IMR-90 (cell line): Measurements from ENCODE around the gene LAPTM5. TPM values are rescaled to one million over a fixed set of nuclear protein-coding genes. Genes with fewer than 3 reads are reported as not detected.

ENCODE experiments used
- ATAC-seq: fragments of 200-7000 bp; cut with Tn5 transposase; 2 replicates; pipeline ENCODE4 v1.9.1; 2020; ENCODE audit warnings: low read depth, mild to moderate bottlenecking, moderate library complexity
- BruUV-seq: library from RNA; stranded (reverse); fragments of 400-500 nt; replicated peaks from 2 replicates; lab custom pipeline; 2021; lab: Mats Ljungman, UMichigan
- CTCF ChIA-PET: fragments of 300-600 bp; formaldehyde crosslinking; extraction: SDS; loops from one replicate; lab custom pipeline; 2021; ENCODE audit warnings: antibody characterized with exemption; lab: Yijun Ruan, JAX
- POLR2A ChIA-PET: fragments of 300-600 bp; sonication (Branson Sonifier 250); formaldehyde crosslinking; loops from one replicate; lab custom pipeline; 2022; ENCODE audit warnings: antibody characterized with exemption; ENCODE audit not compliant: unreplicated experiment; lab: Charles Lee
- DNase-seq: peaks from one replicate; pipeline ENCODE4 v3.0.0; 2013
- H2AFZ ChIP-seq: replicated peaks from 2 replicates; pipeline ENCODE3; 2013; ENCODE audit warnings: low read length, mild to moderate bottlenecking; ENCODE audit not compliant: poor library complexity
- H2AK5ac ChIP-seq: 2 replicates; pipeline ENCODE4 v1.6.1; 2013; ENCODE audit warnings: low read depth, low read length, inconsistent platforms
- H2AK9ac ChIP-seq: replicated peaks from 2 replicates; pipeline ENCODE3; 2013; ENCODE audit warnings: mild to moderate bottlenecking, low read depth, low read length, moderate library complexity; ENCODE audit not compliant: poor library complexity
- H2BK120ac ChIP-seq: 2 replicates; pipeline ENCODE4 v1.6.1; 2013; ENCODE audit warnings: low read depth, low read length, inconsistent platforms
- H2BK15ac ChIP-seq: 3 replicates; pipeline ENCODE4 v1.6.1; 2013; ENCODE audit warnings: low read depth, low read length, inconsistent platforms
- H2BK20ac ChIP-seq: 2 replicates; pipeline ENCODE4 v1.6.1; 2013; ENCODE audit warnings: low read depth, mild to moderate bottlenecking, inconsistent platforms, low read length, moderate library complexity
- H2BK5ac ChIP-seq: 2 replicates; pipeline ENCODE4 v1.6.1; 2013; ENCODE audit warnings: mild to moderate bottlenecking, low read depth, low read length, inconsistent platforms; ENCODE audit not compliant: poor library complexity, severe bottlenecking
- H3K14ac ChIP-seq: replicated peaks from 2 replicates; pipeline ENCODE4 v1.6.1; 2013; ENCODE audit warnings: low read depth, low read length, inconsistent platforms
- H3K18ac ChIP-seq: 2 replicates; pipeline ENCODE4 v1.6.1; 2013; ENCODE audit warnings: low read depth, low read length, control low read depth
- H3K23ac ChIP-seq: 2 replicates; pipeline ENCODE4 v1.6.1; 2013; ENCODE audit warnings: low read depth, low read length, inconsistent platforms
- H3K27ac ChIP-seq: 2 replicates; pipeline ENCODE4 v1.5.1; 2013; ENCODE audit warnings: mild to moderate bottlenecking, control low read depth, low read length; ENCODE audit not compliant: insufficient read depth
- H3K27me3 ChIP-seq: 2 replicates; pipeline ENCODE4 v1.6.1; 2013; ENCODE audit warnings: low read length; ENCODE audit not compliant: control insufficient read depth, insufficient read depth
- H3K36me3 ChIP-seq: 2 replicates; pipeline ENCODE4 v1.6.1; 2013; ENCODE audit warnings: low read length, mixed read lengths; ENCODE audit not compliant: control insufficient read depth, insufficient read depth
- H3K4ac ChIP-seq: 2 replicates; pipeline ENCODE4 v1.6.1; 2013; ENCODE audit warnings: low read depth, low read length, inconsistent platforms
- H3K4me1 ChIP-seq: 2 replicates; pipeline ENCODE4 v1.6.1; 2013; ENCODE audit warnings: low read length, mixed read lengths; ENCODE audit not compliant: control insufficient read depth, insufficient read depth
- H3K4me2 ChIP-seq: 2 replicates; pipeline ENCODE4 v1.6.1; 2013; ENCODE audit warnings: low read depth, mild to moderate bottlenecking, control low read depth, low read length, moderate library complexity
- H3K4me3 ChIP-seq: 2 replicates; pipeline ENCODE4 v1.5.1; 2013; ENCODE audit warnings: low read depth, mild to moderate bottlenecking, control low read depth, low read length, moderate library complexity; ENCODE audit not compliant: insufficient read depth
- H3K56ac ChIP-seq: 2 replicates; pipeline ENCODE4 v1.6.1; 2013; ENCODE audit warnings: low read length, inconsistent platforms; ENCODE audit not compliant: insufficient read depth; ENCODE audit errors: extremely low read depth
- H3K79me1 ChIP-seq, 2 experiments: 2 replicates each; pipeline ENCODE4 v1.6.1; 2013; ENCODE audit warnings: low read length in 2 of 2, inconsistent platforms in 1 of 2, low read depth in 1 of 2
- H3K9ac ChIP-seq: 2 replicates; pipeline ENCODE4 v1.6.1; 2013; ENCODE audit warnings: low read depth, low read length, control low read depth
- H3K9me1 ChIP-seq: 2 replicates; pipeline ENCODE4 v1.6.1; 2013; ENCODE audit warnings: low read length, inconsistent platforms; ENCODE audit not compliant: insufficient read depth
- H3K9me3 ChIP-seq: 2 replicates; pipeline ENCODE4 v1.6.1; 2013; ENCODE audit warnings: low read length; ENCODE audit not compliant: control insufficient read depth, insufficient read depth
- H4K20me1 ChIP-seq: 2 replicates; pipeline ENCODE4 v1.6.1; 2013; ENCODE audit warnings: low read length, inconsistent platforms; ENCODE audit not compliant: insufficient read depth
- H4K5ac ChIP-seq: 2 replicates; pipeline ENCODE4 v1.6.1; 2013; ENCODE audit warnings: mild to moderate bottlenecking, low read depth, low read length, control low read depth
- H4K8ac ChIP-seq, 2 experiments: 2 replicates each; pipeline ENCODE4 v1.6.1; 2013; ENCODE audit warnings: low read depth in 2 of 2, low read length in 2 of 2, control low read depth in 1 of 2, inconsistent platforms in 1 of 2
- H4K91ac ChIP-seq: 2 replicates; pipeline ENCODE4 v1.6.1; 2013; ENCODE audit warnings: low read depth, low read length, inconsistent platforms; ENCODE audit not compliant: insufficient read depth
- BHLHE40 ChIP-seq: fragments of 150-350 bp; IDR thresholded peaks from 2 replicates; pipeline ENCODE4 v1.6.1; 2016; ENCODE audit warnings: mild to moderate bottlenecking, low read depth, low read length
- MAFK ChIP-seq: IDR thresholded peaks from 2 replicates; pipeline ENCODE4 v1.6.1; 2012; ENCODE audit warnings: low read depth, low read length, improper control_type of control experiment
- MAZ ChIP-seq: IDR thresholded peaks from 2 replicates; pipeline ENCODE4 v1.6.1; 2012; ENCODE audit warnings: low read depth, mild to moderate bottlenecking, low read length, improper control_type of control experiment, moderate library complexity, borderline replicate concordance
- RAD21 ChIP-seq: IDR thresholded peaks from 2 replicates; pipeline ENCODE4 v1.6.1; 2012; ENCODE audit warnings: low read length, improper control_type of control experiment
- SMC3 ChIP-seq: fragments of 150-350 bp; IDR thresholded peaks from 2 replicates; pipeline ENCODE4 v1.6.1; 2016; ENCODE audit warnings: low read depth, mild to moderate bottlenecking, antibody characterized with exemption, low read length, moderate library complexity
- WGBS, 2 experiments: methylation state at CpG; one replicate each; pipeline versions ENCODE4 v1.1.5 to v1.1.7; 2013; ENCODE audit warnings: missing lambda C conversion rate in 2 of 2; ENCODE audit not compliant: insufficient read length in 1 of 2; ENCODE audit errors: extremely low coverage in 2 of 2; 5-methylcytosine and 5-hydroxymethylcytosine counted together
- dilution Hi-C: fragments of 300-500 bp; cut with HindIII; formaldehyde crosslinking; loops from one replicate; pipeline ENCODE4 v1.14.3; 2018; ENCODE audit warnings: low sequenced_read_pairs; ENCODE audit not compliant: unreplicated experiment
- in situ Hi-C: fragments of 300-500 bp; cut with MboI; formaldehyde crosslinking; loops from 3 replicates; pipeline ENCODE4 v1.14.3; 2019; ENCODE audit warnings: low sequenced_read_pairs, inconsistent platforms, mixed read lengths
- intact Hi-C: fragments of 100-400 bp; cut with micrococcal nuclease; formaldehyde crosslinking; loops from 2 replicates; pipeline ENCODE4 v1.10.0; 2022
- polyA plus RNA-seq, 3 experiments: library from polyadenylated mRNA; depleted of rRNA; stranded (reverse); fragments of >200 nt; gene quantifications; 2 replicates each; pipeline ENCODE4 v1.2.3, GENCODE V29; 2012; ENCODE audit warnings: low replicate concordance in 1 of 3
- total RNA-seq: library from RNA; depleted of rRNA; stranded (reverse); fragments of >200 nt; gene quantifications from 2 replicates; pipeline ENCODE4 v1.2.3, GENCODE V29; 2012
- TF ChIP-seq, protein P1 (sequence below): conservative IDR thresholded peaks from 2 replicates; pipeline ENCODE4 v1.5.1; 2012; ENCODE audit warnings: mild to moderate bottlenecking, low read depth, low read length, improper control_type of control experiment

The LAPTM5 gene
- total and polyA plus RNA-seq, 2 of the 4 experiments (the other 2 are of a cell fraction), result 0.09 TPM; not detected in 1

DNA sequence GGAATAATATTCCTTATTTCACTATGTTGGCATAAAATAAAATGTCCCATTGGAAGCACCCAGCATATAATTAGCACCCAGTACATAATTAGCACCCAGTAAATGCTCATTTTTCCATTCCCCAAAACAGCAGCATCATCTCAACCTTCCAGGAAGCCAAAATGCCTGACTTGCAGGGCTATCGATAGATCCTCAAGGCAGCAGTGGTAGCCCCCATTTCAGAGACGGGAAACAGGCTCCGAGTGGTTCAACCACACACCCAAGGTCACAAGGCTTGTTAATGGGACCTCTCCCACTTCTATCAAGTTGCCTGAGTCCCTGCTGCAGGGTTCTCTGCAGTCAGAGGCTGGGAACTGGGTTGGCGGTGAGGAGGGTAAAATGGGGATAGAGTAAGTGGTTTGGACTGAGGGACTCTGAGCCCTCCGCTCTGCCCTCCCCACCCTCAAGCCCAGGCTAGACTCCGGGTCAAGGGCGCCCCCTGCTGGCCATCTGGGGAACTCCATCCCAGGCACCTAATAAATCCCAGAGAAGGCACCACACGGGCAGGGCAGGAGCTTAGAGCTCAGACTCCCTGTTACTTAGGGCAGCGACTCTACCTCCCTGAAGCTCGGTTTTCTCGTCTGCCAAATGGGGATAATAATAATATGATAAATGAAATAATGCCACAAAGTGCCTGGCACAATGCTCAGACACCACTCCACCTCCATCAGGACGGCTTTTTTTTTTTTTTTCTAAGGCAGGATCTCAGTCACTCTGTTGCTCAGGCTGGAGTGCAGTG, 21.9 kb upstream of the LAPTM5 start:
- Histone ChIP-seq H3K9me3 (no peaks in the 10 kb centered on the region), H3K9me1 (no peaks in the 10 kb centered on the region), H2BK15ac (no peak overlapping the region), H4K20me1 (no peaks in the 10 kb centered on the region), H2BK5ac (no peak overlapping the region), H3K14ac (no peak overlapping the region), H2AK5ac (no peak overlapping the region), H3K18ac (no peak overlapping the region), H3K4me2 (no peak overlapping the region), H2BK20ac (no peak overlapping the region), H3K4me3 (no peak overlapping the region), H3K9ac (no peak overlapping the region), H4K8ac (no peak overlapping the region), H3K4ac (no peak overlapping the region), H4K91ac (no peak overlapping the region), H2AK9ac (no peak overlapping the region), H3K56ac (no peak overlapping the region), H3K27ac (no peak overlapping the region), H3K4me1 (no peaks in the 10 kb centered on the region), H3K23ac (no peak overlapping the region), H3K27me3 (no peaks in the 10 kb centered on the region; the same call in 1 of the 2 replicates), H4K5ac (no peak overlapping the region), H2AFZ (peak overlapping the region; percentile 53), H3K79me1 (no peaks in the 10 kb centered on the region), H2BK120ac (no peak overlapping the region), H3K36me3 (no peaks in the 10 kb centered on the region)
- no CpG with 5 or more reads among the region's 12 CpGs for WGBS, 2 experiments
- TF ChIP-seq, protein P1, sequence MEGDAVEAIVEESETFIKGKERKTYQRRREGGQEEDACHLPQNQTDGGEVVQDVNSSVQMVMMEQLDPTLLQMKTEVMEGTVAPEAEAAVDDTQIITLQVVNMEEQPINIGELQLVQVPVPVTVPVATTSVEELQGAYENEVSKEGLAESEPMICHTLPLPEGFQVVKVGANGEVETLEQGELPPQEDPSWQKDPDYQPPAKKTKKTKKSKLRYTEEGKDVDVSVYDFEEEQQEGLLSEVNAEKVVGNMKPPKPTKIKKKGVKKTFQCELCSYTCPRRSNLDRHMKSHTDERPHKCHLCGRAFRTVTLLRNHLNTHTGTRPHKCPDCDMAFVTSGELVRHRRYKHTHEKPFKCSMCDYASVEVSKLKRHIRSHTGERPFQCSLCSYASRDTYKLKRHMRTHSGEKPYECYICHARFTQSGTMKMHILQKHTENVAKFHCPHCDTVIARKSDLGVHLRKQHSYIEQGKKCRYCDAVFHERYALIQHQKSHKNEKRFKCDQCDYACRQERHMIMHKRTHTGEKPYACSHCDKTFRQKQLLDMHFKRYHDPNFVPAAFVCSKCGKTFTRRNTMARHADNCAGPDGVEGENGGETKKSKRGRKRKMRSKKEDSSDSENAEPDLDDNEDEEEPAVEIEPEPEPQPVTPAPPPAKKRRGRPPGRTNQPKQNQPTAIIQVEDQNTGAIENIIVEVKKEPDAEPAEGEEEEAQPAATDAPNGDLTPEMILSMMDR, result peak; percentile 93
- no peak for TF ChIP-seq MAFK
- TF ChIP-seq BHLHE40, result no peak
- peak; percentile 84 for TF ChIP-seq RAD21
- TF ChIP-seq MAZ, result peak; percentile 90
- TF ChIP-seq SMC3, result peak; percentile 94
- ATAC-seq (peak; percentile 74), DNase-seq (peak; percentile 48)
- POLR2A ChIA-PET, result interaction anchor here (1.6 kb wide), 1 partner anchor 60 kb away, joined by 4 read pairs; no protein-coding TSS in a partner anchor
- no TSS peak for BruUV-seq
- dilution Hi-C loops, result no loop called here
- intact Hi-C loops, result loop anchor here (1.0 to 5.0 kb wide), 3 partner anchors 53 to 148 kb away; no protein-coding TSS in a partner anchor
- CTCF ChIA-PET, result interaction anchor here (0.6 to 2.7 kb wide), 20 partner anchors 9 to 241 kb away, joined by 3 to 44 read pairs (median 4); partner anchors contain the start of gene SDC3
- in situ Hi-C loops, result no loop called here
